Astrocyte (in vitro differentiated cells and primary cell): Measurements from ENCODE around the gene FHIT.

Source experiments
- EZH2 ChIP-seq: IDR thresholded peaks from 2 replicates; pipeline ENCODE4 v1.6.1; 2012; ENCODE audit warnings: mild to moderate bottlenecking, low read length, inconsistent platforms; ENCODE audit not compliant: insufficient read depth
- TF ChIP-seq, protein P1 (sequence below): IDR thresholded peaks from 2 replicates; pipeline ENCODE4 v1.5.1; 2011; ENCODE audit warnings: low read depth, mild to moderate bottlenecking, inconsistent platforms, low read length, moderate library complexity; ENCODE audit not compliant: insufficient read depth

DNA sequence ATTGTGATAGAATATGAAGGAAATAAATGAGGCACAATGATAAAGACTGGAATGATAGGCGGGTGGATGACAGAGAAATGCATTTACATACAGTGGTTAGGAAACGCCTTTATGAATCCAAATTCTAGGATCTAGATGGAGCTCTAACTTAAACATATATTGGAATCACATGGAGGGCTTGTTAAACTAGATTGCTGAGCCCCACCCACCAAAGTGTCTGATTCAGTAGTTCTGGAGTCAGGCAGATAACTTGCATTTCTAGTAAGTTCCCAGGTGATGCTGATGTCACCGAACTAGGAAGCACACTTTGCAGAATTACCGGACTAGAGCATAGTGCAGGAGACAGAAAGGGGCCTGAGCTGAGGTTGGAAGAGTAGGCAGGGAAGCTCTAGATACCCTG is 837.2 kb downstream of the FHIT start:
- TF ChIP-seq, protein P1, sequence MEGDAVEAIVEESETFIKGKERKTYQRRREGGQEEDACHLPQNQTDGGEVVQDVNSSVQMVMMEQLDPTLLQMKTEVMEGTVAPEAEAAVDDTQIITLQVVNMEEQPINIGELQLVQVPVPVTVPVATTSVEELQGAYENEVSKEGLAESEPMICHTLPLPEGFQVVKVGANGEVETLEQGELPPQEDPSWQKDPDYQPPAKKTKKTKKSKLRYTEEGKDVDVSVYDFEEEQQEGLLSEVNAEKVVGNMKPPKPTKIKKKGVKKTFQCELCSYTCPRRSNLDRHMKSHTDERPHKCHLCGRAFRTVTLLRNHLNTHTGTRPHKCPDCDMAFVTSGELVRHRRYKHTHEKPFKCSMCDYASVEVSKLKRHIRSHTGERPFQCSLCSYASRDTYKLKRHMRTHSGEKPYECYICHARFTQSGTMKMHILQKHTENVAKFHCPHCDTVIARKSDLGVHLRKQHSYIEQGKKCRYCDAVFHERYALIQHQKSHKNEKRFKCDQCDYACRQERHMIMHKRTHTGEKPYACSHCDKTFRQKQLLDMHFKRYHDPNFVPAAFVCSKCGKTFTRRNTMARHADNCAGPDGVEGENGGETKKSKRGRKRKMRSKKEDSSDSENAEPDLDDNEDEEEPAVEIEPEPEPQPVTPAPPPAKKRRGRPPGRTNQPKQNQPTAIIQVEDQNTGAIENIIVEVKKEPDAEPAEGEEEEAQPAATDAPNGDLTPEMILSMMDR, result no peak
- TF ChIP-seq EZH2, result no peak
